Inferior parietal cortex (tissue), 1 donor: ENCODE measurements around the gene SIN3B.

Source experiments
- DNase-seq: peaks from one replicate; pipeline ENCODE4 v3.0.0-alpha.2; 2016; ENCODE audit errors: extremely low spot score

Gene SIN3B

GRCh38 chr19:16904599-16904998 lies 75.4 kb downstream of the SIN3B start:
- no peak for DNase-seq

GRCh38 chr19:16908759-16909158 lies 79.6 kb downstream of the SIN3B start:
- no peak for DNase-seq

- no peak for DNase-seq
Observed at GRCh38 chr19:16911046-16911445, 81.8 kb downstream of the SIN3B start.

- DNase-seq: no peak
Observed at GRCh38 chr19:16912780-16913179, 83.6 kb downstream of the SIN3B start.

GRCh38 chr19:16914421-16914820 lies 85.2 kb downstream of the SIN3B start:
- DNase-seq: no peak

GRCh38 chr19:16915135-16915534 lies 85.9 kb downstream of the SIN3B start:
- DNase-seq: no peak

GRCh38 chr19:16915734-16916133 lies 86.5 kb downstream of the SIN3B start:
- DNase-seq: no peak

GRCh38 chr19:16917401-16917800 lies 88.2 kb downstream of the SIN3B start:
- DNase-seq: no peak

GRCh38 chr19:16919496-16919895 lies 90.3 kb downstream of the SIN3B start:
- no peak for DNase-seq

GRCh38 chr19:16920816-16921529 lies 91.8 kb downstream of the SIN3B start:
- no peak for DNase-seq

- no peak for DNase-seq
Observed at GRCh38 chr19:16921766-16922591, 92.8 kb downstream of the SIN3B start.

- DNase-seq: no peak
Observed at GRCh38 chr19:16922592-16922934, 93.4 kb downstream of the SIN3B start.

GRCh38 chr19:16922949-16923348 lies 93.8 kb downstream of the SIN3B start:
- no peak for DNase-seq

- DNase-seq: no peak
Observed at GRCh38 chr19:16927883-16928282, 98.7 kb downstream of the SIN3B start.

GRCh38 chr19:16928351-16928750 lies 99.2 kb downstream of the SIN3B start:
- DNase-seq: no peak

- DNase-seq: no peak
Observed at GRCh38 chr19:16928916-16929315, 99.7 kb downstream of the SIN3B start.
